Neural cell (in vitro differentiated cells): Measurements from ENCODE around the gene NFIA.

Experiments
- CTCF ChIP-seq: fragments of 450-650 bp; IDR thresholded peaks from 2 replicates; pipeline ENCODE4 v1.5.1; 2014; ENCODE audit warnings: antibody characterized with exemption, mild to moderate bottlenecking, moderate library complexity; ENCODE audit not compliant: poor library complexity, severe bottlenecking
- EZH2 ChIP-seq: fragments of 200-600, 300-800 bp; shearing (Covaris generic), sonication (generic); IDR thresholded peaks from 2 replicates; pipeline ENCODE4 v1.6.1; 2014; ENCODE audit warnings: antibody characterized with exemption, low read length, borderline replicate concordance, mild to moderate bottlenecking; ENCODE audit not compliant: insufficient read depth, poor library complexity, severe bottlenecking
- MXI1 ChIP-seq: fragments of 450-650 bp; conservative IDR thresholded peaks from 2 replicates; pipeline ENCODE4 v1.6.1; 2014; ENCODE audit warnings: antibody characterized with exemption, mild to moderate bottlenecking; ENCODE audit not compliant: poor library complexity, severe bottlenecking
- TAF1 ChIP-seq: IDR thresholded peaks from 2 replicates; pipeline ENCODE4 v1.6.1; 2012; ENCODE audit warnings: low read depth

GRCh38 chr1:61116421-61116820 lies 34.1 kb downstream of the NFIA start:
- no peak for TF ChIP-seq EZH2
- no peak for TF ChIP-seq TAF1
- TF ChIP-seq MXI1: no peak
- no peak for TF ChIP-seq CTCF
